Stimulated activated CD4-positive, alpha-beta T cell treated with anti-CD3 and anti-CD28 coated beads, Interleukin-1b, Interleukin-23, amount 100 ng/mL, for 48 hours (primary cell): Measurements from ENCODE around the gene COMMD2.
A peak's percentile ranks its signal among the peaks of the same experiment; 100 is the strongest.

Experiments
- DNase-seq: peaks from one replicate; pipeline ENCODE4 v3.0.0-alpha.2; 2020

Gene COMMD2

GRCh38 chr3:149702691-149703441 is 49.4 kb downstream of the COMMD2 start:
- no peak for DNase-seq

GRCh38 chr3:149701977-149702350 is 50.3 kb downstream of the COMMD2 start:
- peak; percentile 24 for DNase-seq

GRCh38 chr3:149701206-149701976 is 50.9 kb downstream of the COMMD2 start:
- peak; percentile 36 for DNase-seq
